HG03045 (cell line): ENCODE data around the gene TTLL13.

Experiments used
- ATAC-seq: cut with Tn5 transposase; IDR thresholded peaks from one replicate; pipeline ENCODE4 v1.9.1; 2021; ENCODE audit warnings: mild to moderate bottlenecking, moderate library complexity; ENCODE audit not compliant: unreplicated experiment

TTLL13 gene

DNA sequence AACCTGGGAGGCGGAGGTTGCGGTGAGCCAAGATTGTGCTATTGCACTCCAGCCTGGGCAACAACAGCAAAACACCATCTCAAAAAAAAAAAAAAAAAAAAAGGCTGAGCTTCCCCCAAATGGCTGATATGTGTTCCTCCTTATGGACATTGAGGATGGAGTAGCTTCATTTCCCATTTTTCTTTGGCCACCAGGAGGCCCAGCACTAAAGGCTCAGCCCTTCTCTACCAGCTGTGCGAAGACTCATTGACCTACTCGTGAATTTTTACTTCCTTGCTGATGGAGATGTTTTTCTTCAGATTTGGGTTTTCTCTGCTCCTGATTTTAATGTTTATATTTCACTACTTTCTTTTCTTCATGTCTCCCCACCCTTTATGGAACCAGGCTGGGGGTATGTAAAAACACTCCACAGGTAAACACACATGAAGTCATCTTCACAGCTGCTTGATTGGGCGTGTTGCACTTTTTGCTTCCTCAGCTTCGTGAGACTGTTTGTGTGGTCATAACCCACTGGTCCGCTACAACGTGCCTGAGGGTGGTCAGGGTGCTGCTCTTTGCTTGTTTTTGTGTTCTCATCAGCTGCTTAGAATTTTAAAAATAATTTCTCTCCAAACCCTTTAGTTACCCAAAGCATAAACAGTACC lies 34.7 kb upstream of the TTLL13 start:
- no peak for ATAC-seq

- ATAC-seq = no peak
Measured at GRCh38 chr15:90217671-90218394, 31.5 kb upstream of the TTLL13 start.

DNA sequence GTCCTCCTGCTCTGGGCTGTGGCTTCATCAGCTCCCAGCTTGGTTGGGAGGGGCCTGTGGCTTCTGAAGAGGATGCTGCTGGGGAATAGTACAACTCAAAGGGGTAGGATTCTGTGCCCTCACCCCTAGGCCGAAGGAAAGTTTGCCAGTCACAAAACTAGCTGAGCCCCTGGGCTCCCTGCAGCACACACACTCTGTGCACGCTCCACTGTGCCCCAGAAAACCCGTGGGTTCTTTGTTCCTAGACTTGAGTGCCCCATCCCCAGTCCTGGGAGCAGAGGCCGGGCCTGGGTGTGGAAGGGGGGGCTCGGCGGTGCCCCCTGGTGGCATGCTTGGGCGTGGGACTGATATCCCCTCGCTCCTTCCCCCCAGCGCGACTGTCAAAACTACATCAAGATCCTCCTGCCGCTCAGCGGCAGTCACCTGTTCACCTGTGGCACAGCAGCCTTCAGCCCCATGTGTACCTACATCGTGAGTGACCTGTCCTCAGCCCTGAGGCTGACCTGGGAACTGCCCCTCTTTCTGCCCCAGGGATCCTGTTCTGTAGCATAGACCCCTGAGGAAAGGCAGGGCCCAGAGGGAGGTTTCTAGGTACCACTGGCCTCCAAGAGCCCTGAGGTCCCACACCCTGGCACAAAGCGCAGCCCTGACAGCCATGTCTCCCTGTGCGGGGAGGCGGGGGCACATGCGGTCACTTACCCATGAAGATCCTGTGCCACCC lies 29.8 kb upstream of the TTLL13 start:
- ATAC-seq = no peak

DNA sequence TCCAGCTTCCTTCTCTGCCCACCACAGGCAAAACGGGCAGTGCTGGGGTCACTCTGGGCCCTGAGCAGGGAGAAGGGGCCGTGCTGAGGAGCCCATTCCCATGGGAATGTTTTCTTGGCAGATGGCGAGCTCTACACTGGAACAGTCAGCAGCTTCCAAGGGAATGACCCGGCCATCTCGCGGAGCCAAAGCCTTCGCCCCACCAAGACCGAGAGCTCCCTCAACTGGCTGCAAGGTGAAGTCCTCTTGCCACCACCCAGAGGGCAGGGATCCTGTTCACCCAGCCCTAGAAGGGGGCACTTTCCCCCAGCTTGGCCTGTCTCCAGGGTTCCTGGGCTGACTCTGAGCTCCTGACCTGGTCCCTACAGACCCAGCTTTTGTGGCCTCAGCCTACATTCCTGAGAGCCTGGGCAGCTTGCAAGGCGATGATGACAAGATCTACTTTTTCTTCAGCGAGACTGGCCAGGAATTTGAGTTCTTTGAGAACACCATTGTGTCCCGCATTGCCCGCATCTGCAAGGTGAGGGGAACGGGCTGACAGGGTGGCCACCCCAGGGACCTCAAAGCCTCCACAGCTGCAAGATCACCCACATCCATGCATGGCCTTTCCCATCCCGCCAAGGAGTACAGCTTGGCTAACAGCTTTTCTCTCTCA lies 28.0 kb upstream of the TTLL13 start:
- no peak for ATAC-seq

DNA sequence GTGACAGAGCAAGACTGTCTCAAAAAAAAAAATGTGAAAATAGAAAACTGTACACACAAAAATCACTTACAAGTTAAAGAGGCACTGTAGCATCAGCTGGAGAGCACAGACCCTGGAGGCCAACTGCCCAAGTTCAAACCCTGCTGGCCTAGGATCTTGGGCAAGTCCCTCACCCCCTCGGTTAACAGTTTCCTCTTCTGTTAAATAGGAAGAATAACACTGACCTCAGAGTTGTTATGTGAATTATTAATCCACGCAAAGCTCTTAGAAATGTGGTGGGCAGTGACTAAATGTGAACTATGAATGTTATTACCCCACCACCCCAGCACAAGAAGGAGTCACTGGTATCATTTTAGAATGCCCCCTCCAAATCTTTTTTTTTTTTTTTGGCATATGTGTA lies 26.8 kb upstream of the TTLL13 start:
- no peak for ATAC-seq

GRCh38 chr15:90223441-90224165 lies 25.8 kb upstream of the TTLL13 start:
- no peak for ATAC-seq

DNA sequence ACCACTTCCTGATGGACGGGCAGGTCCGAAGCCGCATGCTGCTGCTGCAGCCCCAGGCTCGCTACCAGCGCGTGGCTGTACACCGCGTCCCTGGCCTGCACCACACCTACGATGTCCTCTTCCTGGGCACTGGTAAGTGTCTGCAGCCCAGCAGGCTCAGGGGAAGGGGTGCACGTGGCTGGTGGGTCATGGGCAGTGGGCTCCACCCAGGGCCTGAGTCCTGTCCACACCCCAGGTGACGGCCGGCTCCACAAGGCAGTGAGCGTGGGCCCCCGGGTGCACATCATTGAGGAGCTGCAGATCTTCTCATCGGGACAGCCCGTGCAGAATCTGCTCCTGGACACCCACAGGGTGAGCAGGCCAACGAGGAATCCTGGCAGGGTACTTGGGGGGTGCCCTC lies 24.3 kb upstream of the TTLL13 start:
- ATAC-seq = no peak

GRCh38 chr15:90225504-90226234 lies 23.7 kb upstream of the TTLL13 start:
- ATAC-seq = no peak

- ATAC-seq = no peak
Measured at GRCh38 chr15:90227336-90227735, 22.0 kb upstream of the TTLL13 start.

GRCh38 chr15:90227816-90228772 lies 21.3 kb upstream of the TTLL13 start:
- no peak for ATAC-seq

- ATAC-seq = no peak
Measured at GRCh38 chr15:90228960-90229359, 20.4 kb upstream of the TTLL13 start.

GRCh38 chr15:90230071-90230494 lies 19.3 kb upstream of the TTLL13 start:
- ATAC-seq = no peak

DNA sequence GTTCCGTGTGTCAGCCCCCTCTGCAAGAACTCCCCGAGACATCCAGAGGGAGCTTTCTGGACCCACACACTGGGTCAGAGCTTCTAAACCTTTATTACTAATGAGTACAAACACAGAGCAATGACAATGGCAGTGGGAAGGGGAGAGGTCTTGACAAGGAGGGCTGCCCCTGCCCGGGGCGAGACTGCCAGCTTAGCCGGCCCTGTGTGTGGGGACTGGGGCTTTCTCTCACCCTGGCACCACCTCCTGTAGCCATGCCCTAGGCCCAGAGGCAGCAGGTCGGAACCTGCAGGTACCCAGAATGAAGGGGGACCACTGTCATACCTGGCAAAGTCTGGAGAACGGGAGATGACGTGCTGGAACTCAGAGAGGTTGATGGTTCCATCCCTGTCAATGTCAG lies 18.7 kb upstream of the TTLL13 start:
- ATAC-seq = no peak

DNA sequence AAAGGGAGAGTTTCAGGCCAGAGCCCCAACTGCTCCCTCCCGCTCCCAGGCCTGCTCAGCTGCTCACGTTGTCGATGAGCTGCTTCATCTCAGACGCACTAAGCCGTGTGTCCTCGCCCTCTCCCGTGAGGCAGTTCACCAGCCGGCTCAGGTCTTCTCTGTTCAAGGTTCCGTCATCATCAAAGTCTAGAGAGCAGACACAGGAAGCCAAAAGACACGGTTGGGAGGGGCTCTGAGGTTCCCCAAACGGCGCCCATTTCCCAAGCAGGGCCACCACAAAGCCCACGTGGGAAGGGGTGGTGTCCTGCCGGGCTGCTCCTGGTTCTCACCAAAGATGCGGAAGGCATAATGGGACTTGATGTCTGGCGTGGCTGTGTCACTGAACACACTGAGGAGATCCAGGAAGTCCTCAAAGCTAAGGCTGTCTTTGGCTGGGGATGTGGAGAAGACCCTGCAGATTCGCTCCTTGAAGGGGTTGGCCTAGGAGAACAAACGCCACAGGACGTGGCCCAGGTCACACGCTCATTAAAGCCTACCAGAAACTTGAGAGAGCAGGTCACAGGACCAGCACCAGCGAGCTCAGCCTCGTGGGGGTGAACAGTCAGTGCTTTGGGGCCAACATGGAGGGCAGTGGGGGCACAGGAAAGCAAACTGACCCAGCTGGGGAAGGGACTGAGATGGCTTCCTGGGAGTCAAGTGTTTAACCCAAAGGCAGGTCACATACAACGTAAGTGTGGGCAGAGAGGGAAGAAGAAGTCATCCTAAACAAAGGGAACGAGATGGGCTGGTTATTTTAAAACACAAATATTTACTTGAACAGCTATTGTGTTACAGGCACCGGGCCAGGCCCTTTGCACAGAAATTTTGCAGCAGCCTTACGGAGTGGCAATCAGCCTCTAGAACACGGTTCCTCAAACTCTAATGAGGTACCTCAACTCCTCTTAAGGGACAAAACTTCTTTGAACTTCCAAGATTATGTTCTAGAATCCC lies 18.0 kb upstream of the TTLL13 start:
- ATAC-seq = no peak

- no peak for ATAC-seq
Measured at GRCh38 chr15:90232196-90232595, 17.2 kb upstream of the TTLL13 start.

DNA sequence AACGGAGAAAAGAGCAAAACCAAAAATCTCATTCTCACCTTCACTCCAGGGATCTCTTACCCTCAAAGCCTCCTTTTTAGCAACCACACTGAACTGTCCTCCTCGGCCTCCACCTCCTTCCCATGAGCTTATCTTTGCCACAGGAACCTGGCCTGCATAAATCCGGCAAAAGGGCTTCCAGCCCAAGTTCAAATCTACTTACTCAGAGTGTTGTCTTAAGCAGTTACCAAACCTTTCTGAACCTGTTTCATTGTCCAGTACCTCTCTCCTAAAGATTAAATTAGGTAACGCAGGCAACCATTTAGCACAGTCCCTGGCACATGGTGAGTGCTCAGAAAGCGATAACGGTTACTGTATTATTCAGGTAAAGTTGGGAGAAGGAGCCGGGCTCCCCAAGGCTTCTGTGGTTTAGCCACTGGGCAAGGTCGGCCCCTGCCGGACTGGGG lies 16.4 kb upstream of the TTLL13 start:
- ATAC-seq = no peak

DNA sequence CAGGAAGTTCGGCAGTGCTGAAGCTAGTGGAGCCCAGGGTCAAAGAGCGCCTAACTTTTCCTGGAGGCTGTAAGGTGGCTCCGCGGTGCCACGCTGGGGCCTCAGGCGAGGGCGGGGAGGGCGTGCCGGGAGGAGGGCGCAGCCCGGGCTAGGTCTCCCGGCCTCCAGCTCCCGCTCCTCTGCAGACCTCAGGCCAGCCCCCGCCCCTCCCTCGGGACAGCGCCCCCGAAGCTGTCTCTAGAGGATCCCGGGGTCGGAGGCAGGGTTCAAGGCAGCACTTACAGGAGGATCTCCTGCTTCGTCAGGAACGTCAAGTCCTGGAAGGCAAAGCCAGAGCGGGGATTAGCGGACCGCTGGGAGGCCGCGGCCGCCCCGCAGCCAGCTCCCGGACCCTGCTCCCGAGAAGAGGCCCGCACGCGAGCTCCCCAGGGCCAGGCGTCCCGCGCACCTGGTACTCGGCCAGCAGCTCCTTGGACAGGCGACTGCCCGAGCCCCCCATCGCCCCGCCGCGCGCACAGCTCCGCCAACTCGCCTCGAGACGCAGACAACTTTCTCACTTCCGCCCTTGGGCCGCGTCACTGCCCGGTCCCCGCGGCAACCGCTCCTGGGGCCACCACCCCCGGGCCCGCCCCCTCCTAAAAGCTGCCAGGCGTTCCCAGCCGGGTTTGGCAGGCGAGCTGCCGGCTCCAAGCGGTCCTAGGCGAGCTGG lies 15.8 kb upstream of the TTLL13 start, which contains the start of gene CIB1:
Gene CIB1 (minus strand): TSS at position 555 of the 709 bp plus-strand sequence. CDS start 56 bp downstream, at position 499.
- peak; percentile 89 for ATAC-seq
